HCT116 (cell line): ENCODE measurements around the gene MCF2L2. TPM values are rescaled to one million over a fixed set of nuclear protein-coding genes. Genes with fewer than 3 reads are reported as not detected.

Source experiments
- ATAC-seq: fragments of 200-7000 bp; cut with Tn5 transposase; 2 replicates; pipeline ENCODE4 v1.9.1; 2020; ENCODE audit warnings: mild to moderate bottlenecking, moderate library complexity
- Bru-seq: library from RNA; stranded (reverse); fragments of 400-500 nt; gene quantifications from one replicate; lab custom pipeline; 2021; lab: Mats Ljungman, UMichigan
- BruChase-seq, 2 experiments: library from RNA; stranded (reverse); fragments of 400-500 nt; gene quantifications; one replicate each; lab custom pipeline; 2021; lab: Mats Ljungman, UMichigan
- BruUV-seq: library from RNA; stranded (reverse); fragments of 400-500 nt; replicated peaks from 2 replicates; lab custom pipeline; 2021; lab: Mats Ljungman, UMichigan
- CTCF ChIA-PET: fragments of 300-600 bp; sonication (Branson Sonifier 250); formaldehyde crosslinking; loops from one replicate; lab custom pipeline; 2021; ENCODE audit warnings: antibody characterized with exemption; lab: Charles Lee
- POLR2A ChIA-PET: fragments of 300-600, 350-600 bp; sonication (Branson Sonifier 250); formaldehyde crosslinking; loops from one replicate; lab custom pipeline; 2021; ENCODE audit warnings: antibody characterized with exemption; lab: Charles Lee
- RAD21 ChIA-PET, 2 experiments: fragments of 300-600 bp; sonication (Branson Sonifier 250); formaldehyde crosslinking; loops; one replicate each; lab custom pipeline; 2023; ENCODE audit warnings: low total read pairs in 2 of 2; ENCODE audit not compliant: uncharacterized antibody in 2 of 2, unreplicated experiment in 2 of 2, low non-redundant PET in 1 of 2; lab: Charles Lee
- DNase-seq: peaks from one replicate; pipeline ENCODE4 v3.0.0-alpha.2; 2010; ENCODE audit warnings: low read depth, low spot score
- H2AFZ ChIP-seq: fragments of 200-600 bp; shearing (Covaris generic), sonication (generic); 2 replicates; pipeline ENCODE4 v1.6.1; 2017; ENCODE audit warnings: low read depth, mixed run types, mixed read lengths, antibody characterized with exemption, low read length; ENCODE audit not compliant: poor library complexity, severe bottlenecking
- H3K27ac ChIP-seq: 2 replicates; pipeline ENCODE4 v1.5.1; 2012; ENCODE audit warnings: low read depth, low read length
- H3K27me3 ChIP-seq: fragments of 200-600 bp; sonication (generic); 2 replicates; pipeline ENCODE4 v1.6.1; 2016; ENCODE audit warnings: mixed run types, low read length, mixed read lengths; ENCODE audit not compliant: insufficient read depth
- H3K36me3 ChIP-seq, 2 experiments: fragments of 200-500 bp in 1 of 2; fragments of 200-600 bp in 1 of 2; sonication (Bioruptor generic) in 1 of 2; sonication (generic) in 1 of 2; 2 replicates each; pipeline versions ENCODE4 v1.5.1 to v1.6.1; 2014 to 2016; ENCODE audit warnings: low read length in 2 of 2, inconsistent platforms in 1 of 2, mixed read lengths in 1 of 2, mixed run types in 1 of 2; ENCODE audit not compliant: insufficient read depth in 2 of 2, control insufficient read depth in 1 of 2
- H3K4me1 ChIP-seq, 2 experiments: fragments of 200-600 bp in 1 of 2; sonication (generic) in 1 of 2; 2 replicates each; pipeline versions ENCODE4 v1.5.1 to v1.6.1; 2012 to 2017; ENCODE audit warnings: low read length in 2 of 2, inconsistent platforms in 1 of 2, mild to moderate bottlenecking in 1 of 2, mixed read lengths in 1 of 2, mixed run types in 1 of 2, moderate library complexity in 1 of 2; ENCODE audit not compliant: insufficient read depth in 2 of 2, control insufficient read depth in 1 of 2
- H3K4me2 ChIP-seq: fragments of 200-600 bp; sonication (generic); 2 replicates; pipeline ENCODE4 v1.6.1; 2017; ENCODE audit warnings: mixed run types, low read length, mixed read lengths
- H3K4me3 ChIP-seq, 2 experiments: fragments of 200-600 bp in 1 of 2; sonication (generic) in 1 of 2; replicated peaks in 1 of 2; 2 replicates each; pipeline ENCODE4 v1.5.1; 2011 to 2016; ENCODE audit warnings: low read length in 2 of 2, control low read depth in 1 of 2, low read depth in 1 of 2, mild to moderate bottlenecking in 1 of 2, mixed read lengths in 1 of 2, mixed run types in 1 of 2
- H3K79me2 ChIP-seq: fragments of 200-600 bp; sonication (generic); 2 replicates; pipeline ENCODE4 v1.6.1; 2017; ENCODE audit warnings: mild to moderate bottlenecking, mixed run types, low read length, moderate library complexity, mixed read lengths; ENCODE audit not compliant: insufficient read depth
- H3K9ac ChIP-seq: fragments of 200-600 bp; sonication (generic); 2 replicates; pipeline ENCODE4 v1.6.1; 2016; ENCODE audit warnings: low read length, mixed read lengths
- H3K9me2 ChIP-seq: fragments of 200-600 bp; sonication (generic), shearing (Covaris generic); 2 replicates; pipeline ENCODE4 v1.6.1; 2017; ENCODE audit warnings: mixed run types, mild to moderate bottlenecking, moderate library complexity; ENCODE audit not compliant: insufficient read depth
- H3K9me3 ChIP-seq, 2 experiments: fragments of 200-500 bp in 1 of 2; fragments of 200-600 bp in 1 of 2; sonication (Bioruptor generic) in 1 of 2; sonication (generic) in 1 of 2; 2 replicates each; pipeline ENCODE4 v1.6.1; 2014 to 2017; ENCODE audit warnings: low read length in 2 of 2, mixed read lengths in 2 of 2, inconsistent platforms in 1 of 2, low read depth in 1 of 2, mild to moderate bottlenecking in 1 of 2, mixed run types in 1 of 2, moderate library complexity in 1 of 2; ENCODE audit not compliant: control insufficient read depth in 1 of 2, insufficient read depth in 1 of 2
- H4K20me1 ChIP-seq: fragments of 200-600 bp; sonication (generic), shearing (Covaris generic); 2 replicates; pipeline ENCODE4 v1.6.1; 2017; ENCODE audit warnings: mixed run types, mild to moderate bottlenecking, moderate library complexity; ENCODE audit not compliant: insufficient read depth
- CTCF ChIP-seq, 3 experiments: fragments of 200-600 bp in 1 of 3; sonication (generic) in 1 of 3; IDR thresholded peaks in 2 of 3; conservative IDR thresholded peaks in 1 of 3; 2 replicates each; pipeline ENCODE4 v1.5.1; 2012 to 2017; ENCODE audit warnings: low read depth in 2 of 3, low read length in 2 of 3, antibody characterized with exemption in 1 of 3, borderline replicate concordance in 1 of 3, control low read depth in 1 of 3, mild to moderate bottlenecking in 1 of 3, mixed read lengths in 1 of 3, mixed run types in 1 of 3, moderate library complexity in 1 of 3; ENCODE audit not compliant: insufficient read depth in 1 of 3
- EGR1 ChIP-seq: IDR thresholded peaks from 2 replicates; pipeline ENCODE4 v1.6.1; 2012; ENCODE audit warnings: low read depth
- POLR2AphosphoS5 ChIP-seq: IDR thresholded peaks from 2 replicates; pipeline ENCODE4 v1.6.1; 2011; ENCODE audit warnings: mild to moderate bottlenecking, low read depth, low read length, moderate library complexity
- SRF ChIP-seq: IDR thresholded peaks from 2 replicates; pipeline ENCODE4 v1.6.1; 2012; ENCODE audit warnings: low read depth
- TCF7L2 ChIP-seq: IDR thresholded peaks from 2 replicates; pipeline ENCODE4 v1.7.0; 2011; ENCODE audit warnings: borderline replicate concordance, inconsistent platforms; ENCODE audit not compliant: insufficient read depth, insufficient read length; ENCODE audit errors: extremely low read depth
- YY1 ChIP-seq: IDR thresholded peaks from 2 replicates; pipeline ENCODE4 v1.6.1; 2011; ENCODE audit warnings: low read length, low read depth, moderate library complexity, mild to moderate bottlenecking; ENCODE audit not compliant: insufficient replicate concordance; ENCODE audit errors: extremely low read depth
- ZNF274 ChIP-seq: fragments of 200-500 bp; sonication (Bioruptor generic); IDR thresholded peaks from 2 replicates; pipeline ENCODE4 v1.6.1; 2014; ENCODE audit warnings: mild to moderate bottlenecking, low read depth, low read length, inconsistent platforms
- intact Hi-C: fragments of 100-400 bp; cut with micrococcal nuclease; formaldehyde crosslinking; loops from 2 replicates; pipeline ENCODE4 v1.10.0; 2022
- long read RNA-seq: library from polyadenylated mRNA; unstranded; transcript quantifications from one replicate; pipeline ENCODE4 v2.0.0, GENCODE V29; 2021; ENCODE audit not compliant: unreplicated experiment
- polyA plus RNA-seq: library from polyadenylated mRNA; unstranded; fragments of >200 nt; gene quantifications from 2 replicates; pipeline ENCODE4 v1.2.1, GENCODE V29; 2012; ENCODE audit warnings: missing spikeins
- total RNA-seq: library from RNA; stranded (reverse); gene quantifications from one replicate; pipeline ENCODE4 v1.2.1, GENCODE V29; 2021; ENCODE audit not compliant: unreplicated experiment
- TF ChIP-seq, protein P1 (sequence below): IDR thresholded peaks from 2 replicates; pipeline ENCODE4 v1.6.1; 2012; ENCODE audit warnings: low read depth
- TF ChIP-seq, protein P2 (sequence below): IDR thresholded peaks from 2 replicates; pipeline ENCODE4 v1.6.1; 2012

The MCF2L2 gene
- total RNA-seq = 1.5 TPM
- polyA plus RNA-seq = 0.97 and 1.6 TPM in 2 replicates
- percentile 45 among the genes with signal in this experiment for Bru-seq, nascent RNA
- BruChase-seq, experiment 1, labeled RNA remaining after a 6-hour chase = percentile 35 among the genes with signal in this experiment
- BruChase-seq, experiment 2, labeled RNA remaining after a 2-hour chase = percentile 42 among the genes with signal in this experiment
- long read RNA-seq, partial matches to known transcripts = 2 of 4 reads
- long read RNA-seq, other reads (novel, unspliced or antisense) = 2 of 4 reads

DNA sequence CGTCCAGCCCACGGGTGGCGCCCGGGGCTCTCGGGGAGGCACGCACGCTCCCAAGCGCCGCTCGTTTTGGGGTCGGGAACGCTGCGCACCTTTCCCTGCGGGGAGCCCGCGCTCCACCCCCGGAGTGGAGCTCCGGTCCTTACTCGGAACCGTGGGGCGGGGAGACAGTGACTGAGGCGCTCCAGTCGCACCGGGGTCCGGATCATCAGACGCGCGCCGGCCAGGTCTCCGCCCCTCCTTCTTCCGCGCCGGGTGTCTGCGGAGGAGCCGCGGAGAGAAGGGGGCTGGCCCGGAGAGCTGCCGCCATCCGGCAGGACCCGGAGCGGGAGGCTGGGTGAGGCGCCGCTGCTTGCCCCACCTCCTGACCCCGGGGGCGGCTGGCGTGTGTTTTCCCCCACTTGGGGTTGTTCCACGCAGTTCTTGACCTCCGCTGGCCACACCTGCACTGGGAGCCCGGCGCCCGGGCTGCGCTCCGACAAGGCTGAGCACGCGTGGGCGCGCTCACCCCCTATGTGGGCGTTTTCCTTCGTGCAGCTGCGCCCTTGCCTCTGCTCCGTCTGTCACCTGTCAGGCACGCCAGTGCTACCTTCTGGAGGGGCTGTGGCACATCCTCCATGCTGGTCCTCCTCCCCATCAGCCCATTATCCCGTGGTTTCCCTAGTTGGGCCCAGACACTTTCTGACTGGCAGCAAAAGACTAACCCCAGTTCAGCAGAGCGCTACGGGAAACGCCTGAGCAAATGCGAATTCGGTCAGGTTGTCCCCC lies at the start of gene MCF2L2:
Gene MCF2L2 (minus strand): TSS at position 173 of the 765 bp plus-strand sequence. CDS start 642 bp downstream, outside the sequence.
- ATAC-seq = peak; percentile 87
- peak within 1 kb of the TSS; percentile 65 for H3K9ac ChIP-seq
- peak within 1 kb of the TSS; percentile 29; the same call in 1 of the 2 replicates for H3K27ac ChIP-seq
- CTCF ChIA-PET = no interaction called here
- POLR2A ChIA-PET = interaction anchor here (0.8 kb wide), 1 partner anchor 19 kb away, joined by 3 read pairs; no protein-coding TSS in a partner anchor
- H3K4me2 ChIP-seq = peak within 1 kb of the TSS; percentile 90
- no peaks in the 10 kb centered on the region for H3K36me3 ChIP-seq
- H3K4me1 ChIP-seq = peaks cover 4 to 13% of the 10 kb centered on the region in 2 experiments; a peak in 2 of 4 replicates
- no peaks in the 10 kb centered on the region for H3K9me2 ChIP-seq
- H3K4me3 ChIP-seq = peak within 1 kb of the TSS; percentile 63 to 80
- H2AFZ ChIP-seq = peak within 1 kb of the TSS; percentile 70
- intact Hi-C loops = no loop called here
- DNase-seq = peak; percentile 16
- no peaks in the 10 kb centered on the region for H4K20me1 ChIP-seq
- H3K27me3 ChIP-seq = no peaks in the 10 kb centered on the region
- TF ChIP-seq, protein P1, sequence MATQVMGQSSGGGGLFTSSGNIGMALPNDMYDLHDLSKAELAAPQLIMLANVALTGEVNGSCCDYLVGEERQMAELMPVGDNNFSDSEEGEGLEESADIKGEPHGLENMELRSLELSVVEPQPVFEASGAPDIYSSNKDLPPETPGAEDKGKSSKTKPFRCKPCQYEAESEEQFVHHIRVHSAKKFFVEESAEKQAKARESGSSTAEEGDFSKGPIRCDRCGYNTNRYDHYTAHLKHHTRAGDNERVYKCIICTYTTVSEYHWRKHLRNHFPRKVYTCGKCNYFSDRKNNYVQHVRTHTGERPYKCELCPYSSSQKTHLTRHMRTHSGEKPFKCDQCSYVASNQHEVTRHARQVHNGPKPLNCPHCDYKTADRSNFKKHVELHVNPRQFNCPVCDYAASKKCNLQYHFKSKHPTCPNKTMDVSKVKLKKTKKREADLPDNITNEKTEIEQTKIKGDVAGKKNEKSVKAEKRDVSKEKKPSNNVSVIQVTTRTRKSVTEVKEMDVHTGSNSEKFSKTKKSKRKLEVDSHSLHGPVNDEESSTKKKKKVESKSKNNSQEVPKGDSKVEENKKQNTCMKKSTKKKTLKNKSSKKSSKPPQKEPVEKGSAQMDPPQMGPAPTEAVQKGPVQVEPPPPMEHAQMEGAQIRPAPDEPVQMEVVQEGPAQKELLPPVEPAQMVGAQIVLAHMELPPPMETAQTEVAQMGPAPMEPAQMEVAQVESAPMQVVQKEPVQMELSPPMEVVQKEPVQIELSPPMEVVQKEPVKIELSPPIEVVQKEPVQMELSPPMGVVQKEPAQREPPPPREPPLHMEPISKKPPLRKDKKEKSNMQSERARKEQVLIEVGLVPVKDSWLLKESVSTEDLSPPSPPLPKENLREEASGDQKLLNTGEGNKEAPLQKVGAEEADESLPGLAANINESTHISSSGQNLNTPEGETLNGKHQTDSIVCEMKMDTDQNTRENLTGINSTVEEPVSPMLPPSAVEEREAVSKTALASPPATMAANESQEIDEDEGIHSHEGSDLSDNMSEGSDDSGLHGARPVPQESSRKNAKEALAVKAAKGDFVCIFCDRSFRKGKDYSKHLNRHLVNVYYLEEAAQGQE = no peak
- TF ChIP-seq SRF (peak; percentile 77), TCF7L2 (peak; percentile 44), ZNF274 (no peak), POLR2AphosphoS5 (peak; percentile 67), EGR1 (peak; percentile 81), CTCF (IDR thresholded peaks at IDR 0.05 in 2 of 3, conservative IDR thresholded peaks at IDR 0.05 in 1 of 3; ENCODE audit: borderline replicate concordance in 1 of 3, insufficient read depth in 1 of 3, low read depth in 2 of 3, low read length in 2 of 3) (no peak), YY1 (no peak)
- TF ChIP-seq, protein P2, sequence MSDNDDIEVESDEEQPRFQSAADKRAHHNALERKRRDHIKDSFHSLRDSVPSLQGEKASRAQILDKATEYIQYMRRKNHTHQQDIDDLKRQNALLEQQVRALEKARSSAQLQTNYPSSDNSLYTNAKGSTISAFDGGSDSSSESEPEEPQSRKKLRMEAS = peak; percentile 62
- no peaks in the 10 kb centered on the region for H3K79me2 ChIP-seq
- no TSS peak for BruUV-seq
- no peaks in the 10 kb centered on the region for H3K9me3 ChIP-seq
- RAD21 ChIA-PET = no interaction called here
